PC-3 (cell line): ENCODE measurements around the gene NPLOC4. TPM values are rescaled to one million over a fixed set of nuclear protein-coding genes. Genes with fewer than 3 reads are reported as not detected.

Experiments used
- ATAC-seq: fragments of 200-7000 bp; cut with Tn5 transposase; 2 replicates; pipeline ENCODE4 v1.9.1; 2020; ENCODE audit warnings: mild to moderate bottlenecking, moderate library complexity
- BruUV-seq: library from RNA; stranded (reverse); fragments of 400-500 nt; replicated peaks from 2 replicates; lab custom pipeline; 2021; lab: Mats Ljungman, UMichigan
- CTCF ChIA-PET: fragments of 300-600 bp; sonication (Branson Sonifier 250); formaldehyde crosslinking; loops from one replicate; lab custom pipeline; 2022; ENCODE audit warnings: antibody characterized with exemption; lab: Charles Lee
- POLR2A ChIA-PET: fragments of 300-600 bp; sonication (Branson Sonifier 250); formaldehyde crosslinking; loops from one replicate; lab custom pipeline; 2022; ENCODE audit warnings: antibody characterized with exemption; ENCODE audit not compliant: unreplicated experiment; lab: Charles Lee
- DNase-seq: peaks from one replicate; pipeline ENCODE4 v3.0.0-alpha.2; 2015
- H2AFZ ChIP-seq: fragments of 300-600 bp; sonication (generic); 2 replicates; pipeline ENCODE4 v1.6.0; 2016; ENCODE audit warnings: antibody characterized with exemption, low read length
- H3F3A ChIP-seq: fragments of 300-600 bp; sonication (generic); one replicate; pipeline ENCODE4 v1.6.0; 2017; ENCODE audit warnings: antibody characterized with exemption, low read length, control low read depth, mild to moderate bottlenecking; ENCODE audit not compliant: unreplicated experiment
- H3K27ac ChIP-seq: fragments of 300-600 bp; sonication (generic); 2 replicates; pipeline ENCODE4 v1.5.1; 2016; ENCODE audit warnings: mild to moderate bottlenecking, low read length
- H3K27me3 ChIP-seq: fragments of 300-600 bp; sonication (generic); 2 replicates; pipeline ENCODE4 v1.6.1; 2016; ENCODE audit warnings: low read length, mixed read lengths
- H3K36me3 ChIP-seq: fragments of 300-600 bp; sonication (generic); 2 replicates; pipeline ENCODE4 v1.6.1; 2016; ENCODE audit warnings: low read depth, mixed run types, low read length, mixed read lengths
- H3K4me1 ChIP-seq: fragments of 300-600 bp; sonication (generic); 2 replicates; pipeline ENCODE4 v1.5.1; 2016; ENCODE audit warnings: low read length; ENCODE audit not compliant: insufficient read depth
- H3K4me2 ChIP-seq: fragments of 300-600 bp; sonication (generic); 2 replicates; pipeline ENCODE4 v1.6.0; 2016; ENCODE audit warnings: low read length
- H3K4me3 ChIP-seq: fragments of 300-600 bp; sonication (generic); 2 replicates; pipeline ENCODE4 v1.5.1; 2016; ENCODE audit warnings: mild to moderate bottlenecking, low read length, mixed read lengths
- H3K79me2 ChIP-seq: fragments of 300-600 bp; sonication (generic); 2 replicates; pipeline ENCODE4 v1.6.1; 2017; ENCODE audit warnings: low read length, mixed read lengths
- H3K9ac ChIP-seq: fragments of 300-600 bp; sonication (generic); 2 replicates; pipeline ENCODE4 v1.6.0; 2016; ENCODE audit warnings: mild to moderate bottlenecking, low read length
- H3K9me2 ChIP-seq: fragments of 300-600 bp; sonication (generic); replicated peaks from 2 replicates; pipeline ENCODE4 v1.6.1; 2016; ENCODE audit warnings: mixed run types, low read length, mixed read lengths
- H3K9me3 ChIP-seq: fragments of 300-600 bp; sonication (generic); 2 replicates; pipeline ENCODE4 v1.6.1; 2016; ENCODE audit warnings: low read length, mixed read lengths
- H4K20me1 ChIP-seq: fragments of 300-600 bp; sonication (generic); 2 replicates; pipeline ENCODE4 v1.6.1; 2016; ENCODE audit warnings: low read length, mixed read lengths
- EZH2 ChIP-seq: fragments of 300-600 bp; sonication (generic); IDR thresholded peaks from one replicate; pipeline ENCODE4 v1.6.1; 2017; ENCODE audit warnings: antibody characterized with exemption, mild to moderate bottlenecking, low read length; ENCODE audit not compliant: unreplicated experiment
- EZH2phosphoT487 ChIP-seq: fragments of 300-600 bp; sonication (generic); IDR thresholded peaks from 2 replicates; pipeline ENCODE4 v1.6.1; 2018; ENCODE audit warnings: mild to moderate bottlenecking, antibody characterized with exemption, low read length, borderline replicate concordance
- intact Hi-C: fragments of 100-400 bp; cut with micrococcal nuclease; formaldehyde crosslinking; loops from 2 replicates; pipeline ENCODE4 v1.9.0; 2023
- total RNA-seq: library from RNA; depleted of rRNA; stranded (reverse); fragments of >200 nt; gene quantifications from 2 replicates; pipeline ENCODE4 v1.2.3, GENCODE V29; 2014
- TF ChIP-seq, protein P1 (sequence below): fragments of 300-600 bp; sonication (generic); conservative IDR thresholded peaks from 2 replicates; pipeline ENCODE4 v1.5.1; 2017; ENCODE audit warnings: antibody characterized with exemption, low read depth, mild to moderate bottlenecking, low read length

The NPLOC4 gene
- total RNA-seq, 1 experiment from 2014 or later, result 109 TPM

DNA sequence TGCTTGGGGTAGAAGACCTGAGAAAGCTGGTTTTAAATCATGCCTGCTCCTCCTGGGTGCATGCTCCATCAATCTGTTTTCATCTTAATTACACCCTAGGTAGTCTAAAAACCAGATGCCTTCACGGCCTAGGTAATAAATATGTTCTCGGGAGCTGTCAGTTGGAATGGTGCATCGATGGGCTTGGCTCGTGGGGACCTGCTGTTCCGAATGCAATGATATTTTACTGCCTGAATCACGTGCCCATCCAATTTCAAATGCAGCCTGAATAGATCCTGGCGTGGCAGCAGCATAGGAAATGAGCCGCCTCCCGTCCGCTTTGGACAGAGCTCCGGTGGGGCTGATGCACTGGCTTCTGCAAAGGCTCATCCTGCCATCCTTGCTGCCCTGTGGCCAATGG, 65.9 kb downstream of the NPLOC4 start:
- ATAC-seq (no peak), DNase-seq (no peak)
- H3K36me3 ChIP-seq, result peaks cover 64% of the 10 kb centered on the region
- H2AFZ ChIP-seq, result no peak overlapping the region
- TF ChIP-seq, protein P1, sequence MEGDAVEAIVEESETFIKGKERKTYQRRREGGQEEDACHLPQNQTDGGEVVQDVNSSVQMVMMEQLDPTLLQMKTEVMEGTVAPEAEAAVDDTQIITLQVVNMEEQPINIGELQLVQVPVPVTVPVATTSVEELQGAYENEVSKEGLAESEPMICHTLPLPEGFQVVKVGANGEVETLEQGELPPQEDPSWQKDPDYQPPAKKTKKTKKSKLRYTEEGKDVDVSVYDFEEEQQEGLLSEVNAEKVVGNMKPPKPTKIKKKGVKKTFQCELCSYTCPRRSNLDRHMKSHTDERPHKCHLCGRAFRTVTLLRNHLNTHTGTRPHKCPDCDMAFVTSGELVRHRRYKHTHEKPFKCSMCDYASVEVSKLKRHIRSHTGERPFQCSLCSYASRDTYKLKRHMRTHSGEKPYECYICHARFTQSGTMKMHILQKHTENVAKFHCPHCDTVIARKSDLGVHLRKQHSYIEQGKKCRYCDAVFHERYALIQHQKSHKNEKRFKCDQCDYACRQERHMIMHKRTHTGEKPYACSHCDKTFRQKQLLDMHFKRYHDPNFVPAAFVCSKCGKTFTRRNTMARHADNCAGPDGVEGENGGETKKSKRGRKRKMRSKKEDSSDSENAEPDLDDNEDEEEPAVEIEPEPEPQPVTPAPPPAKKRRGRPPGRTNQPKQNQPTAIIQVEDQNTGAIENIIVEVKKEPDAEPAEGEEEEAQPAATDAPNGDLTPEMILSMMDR, result no peak
- TF ChIP-seq EZH2 (no peak), EZH2phosphoT487 (no peak)
- H3F3A ChIP-seq, result peaks cover 5% of the 10 kb centered on the region
- intact Hi-C loops, result no loop called here
- no peaks in the 10 kb centered on the region for H3K9me3 ChIP-seq
- peaks cover 34% of the 10 kb centered on the region for H4K20me1 ChIP-seq
- POLR2A ChIA-PET, result interaction anchor here (0.6 kb wide), 1 partner anchor 95 kb away, joined by 3 read pairs; the partner anchor contains the start of genes CCDC137 and OXLD1
- no peak overlapping the region for H3K27ac ChIP-seq
- no TSS peak for BruUV-seq
- H3K4me3 ChIP-seq, result no peak overlapping the region
- H3K4me1 ChIP-seq, result peaks cover 31% of the 10 kb centered on the region
- H3K4me2 ChIP-seq, result no peak overlapping the region
- H3K79me2 ChIP-seq, result peaks cover 32% of the 10 kb centered on the region
- no peak overlapping the region for H3K9ac ChIP-seq
- no peaks in the 10 kb centered on the region for H3K9me2 ChIP-seq
- no peaks in the 10 kb centered on the region for H3K27me3 ChIP-seq
- CTCF ChIA-PET, result no interaction called here

DNA sequence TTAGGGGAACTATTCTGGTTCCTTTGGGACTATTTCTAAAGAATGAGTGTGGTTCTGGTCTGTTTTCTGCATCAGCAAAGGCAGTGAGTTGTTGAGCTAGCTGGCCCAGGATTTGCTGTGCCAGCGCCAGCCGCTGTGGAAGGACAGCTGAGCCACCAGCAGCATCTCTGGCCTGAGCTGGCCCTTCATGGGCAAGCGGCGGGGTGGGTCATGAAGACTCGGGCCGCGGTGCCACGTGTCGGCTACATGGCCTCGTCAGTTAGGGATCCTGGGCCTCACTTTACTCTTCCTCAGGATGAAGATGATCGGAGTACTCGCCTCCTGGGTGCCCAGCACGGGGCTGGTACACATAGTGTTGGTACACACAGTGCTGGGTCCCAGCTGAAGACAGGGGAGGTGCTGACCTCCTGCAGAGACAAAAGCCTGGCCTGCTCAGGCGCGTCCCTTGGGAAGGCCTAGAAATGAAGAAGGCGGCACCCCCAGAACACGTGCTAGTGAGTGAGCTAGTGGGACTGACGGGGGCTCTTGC, 66.9 kb downstream of the NPLOC4 start:
- no peaks in the 10 kb centered on the region for H3K9me3 ChIP-seq
- H3K36me3 ChIP-seq, result peaks cover 66% of the 10 kb centered on the region
- H3K27me3 ChIP-seq, result no peaks in the 10 kb centered on the region
- H3K27ac ChIP-seq, result no peak overlapping the region
- H3F3A ChIP-seq, result peaks cover 11% of the 10 kb centered on the region
- no peak overlapping the region for H3K9ac ChIP-seq
- DNase-seq (no peak), ATAC-seq (no peak)
- POLR2A ChIA-PET, result no interaction called here
- BruUV-seq, result no TSS peak
- intact Hi-C loops, result no loop called here
- H3K4me2 ChIP-seq, result no peak overlapping the region
- H3K9me2 ChIP-seq, result no peaks in the 10 kb centered on the region
- H3K4me1 ChIP-seq, result peaks cover 30% of the 10 kb centered on the region
- CTCF ChIA-PET, result interaction anchor here (0.6 kb wide), 1 partner anchor 98 kb away, joined by 3 read pairs; no protein-coding TSS in a partner anchor
- H2AFZ ChIP-seq, result no peak overlapping the region
- peaks cover 32% of the 10 kb centered on the region for H3K79me2 ChIP-seq
- H3K4me3 ChIP-seq, result no peak overlapping the region
- TF ChIP-seq, protein P1, result no peak
- TF ChIP-seq EZH2phosphoT487 (no peak), EZH2 (no peak)
- peaks cover 33% of the 10 kb centered on the region for H4K20me1 ChIP-seq

DNA sequence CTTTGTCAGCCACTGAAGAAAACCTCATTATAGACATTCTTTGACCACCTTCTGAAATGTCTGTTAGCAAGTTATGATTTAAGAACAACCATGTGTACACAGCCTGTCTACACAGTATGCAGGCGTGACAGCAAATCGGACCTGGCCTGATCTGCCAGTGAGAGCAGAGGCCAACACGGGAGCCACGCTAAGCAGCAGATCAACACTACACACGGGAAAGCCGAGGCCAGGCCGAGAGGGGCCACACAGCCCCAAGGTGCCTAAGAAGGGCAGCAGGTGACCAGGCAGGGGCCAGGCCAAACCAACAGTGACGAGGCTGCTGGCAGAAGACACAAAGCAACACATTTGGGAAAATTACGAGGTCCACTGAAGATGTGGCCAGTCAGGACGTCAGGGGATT, 68.5 kb downstream of the NPLOC4 start:
- CTCF ChIA-PET, result interaction anchor here (0.7 kb wide), 1 partner anchor 52 kb away, joined by 15 read pairs; no protein-coding TSS in a partner anchor
- no TSS peak for BruUV-seq
- H3K9me3 ChIP-seq, result no peaks in the 10 kb centered on the region
- no peak for ATAC-seq
- no peak overlapping the region for H3K4me2 ChIP-seq
- no peak overlapping the region for H3K27ac ChIP-seq
- no peak overlapping the region for H2AFZ ChIP-seq
- DNase-seq, result no peak
- POLR2A ChIA-PET, result interaction anchor here (0.7 kb wide), 1 partner anchor 949 kb away, joined by 3 read pairs; no protein-coding TSS in a partner anchor
- H3K36me3 ChIP-seq, result peaks cover 66% of the 10 kb centered on the region
- no peak for TF ChIP-seq EZH2
- TF ChIP-seq, protein P1, result no peak
- no peak for TF ChIP-seq EZH2phosphoT487
- no peak overlapping the region for H3K9ac ChIP-seq
- peaks cover 24% of the 10 kb centered on the region for H4K20me1 ChIP-seq
- H3K4me3 ChIP-seq, result no peak overlapping the region
- H3K79me2 ChIP-seq, result peaks cover 21% of the 10 kb centered on the region
- H3K27me3 ChIP-seq, result no peaks in the 10 kb centered on the region
- peaks cover 30% of the 10 kb centered on the region for H3K4me1 ChIP-seq
- no peaks in the 10 kb centered on the region for H3K9me2 ChIP-seq
- intact Hi-C loops, result no loop called here
- H3F3A ChIP-seq, result peaks cover 11% of the 10 kb centered on the region
